ENCODE results near the gene VPS26C.

- TF ChIP-seq ZNF274 (IDR thresholded peaks at IDR 0.05; ENCODE audit: low read depth, low read length) (no peak), CTCF (IDR thresholded peaks at IDR 0.05 in 2 of 3, conservative IDR thresholded peaks at IDR 0.05 in 1 of 3; ENCODE audit: borderline replicate concordance in 1 of 3, insufficient read depth in 1 of 3, low read depth in 2 of 3, low read length in 2 of 3) (no peak)
Measured at GRCh38 chr21:37248298-37248697, 18.8 kb downstream of the VPS26C start.
